NCI-H82 (cell line): Measurements from ENCODE around the gene PIGQ.
A peak's percentile ranks its signal among the peaks of the same experiment; 100 is the strongest.

Source experiments
- DNase-seq: peaks from one replicate; lab custom pipeline; 2025; lab: John Stamatoyannopoulos, UW

Gene PIGQ

DNA sequence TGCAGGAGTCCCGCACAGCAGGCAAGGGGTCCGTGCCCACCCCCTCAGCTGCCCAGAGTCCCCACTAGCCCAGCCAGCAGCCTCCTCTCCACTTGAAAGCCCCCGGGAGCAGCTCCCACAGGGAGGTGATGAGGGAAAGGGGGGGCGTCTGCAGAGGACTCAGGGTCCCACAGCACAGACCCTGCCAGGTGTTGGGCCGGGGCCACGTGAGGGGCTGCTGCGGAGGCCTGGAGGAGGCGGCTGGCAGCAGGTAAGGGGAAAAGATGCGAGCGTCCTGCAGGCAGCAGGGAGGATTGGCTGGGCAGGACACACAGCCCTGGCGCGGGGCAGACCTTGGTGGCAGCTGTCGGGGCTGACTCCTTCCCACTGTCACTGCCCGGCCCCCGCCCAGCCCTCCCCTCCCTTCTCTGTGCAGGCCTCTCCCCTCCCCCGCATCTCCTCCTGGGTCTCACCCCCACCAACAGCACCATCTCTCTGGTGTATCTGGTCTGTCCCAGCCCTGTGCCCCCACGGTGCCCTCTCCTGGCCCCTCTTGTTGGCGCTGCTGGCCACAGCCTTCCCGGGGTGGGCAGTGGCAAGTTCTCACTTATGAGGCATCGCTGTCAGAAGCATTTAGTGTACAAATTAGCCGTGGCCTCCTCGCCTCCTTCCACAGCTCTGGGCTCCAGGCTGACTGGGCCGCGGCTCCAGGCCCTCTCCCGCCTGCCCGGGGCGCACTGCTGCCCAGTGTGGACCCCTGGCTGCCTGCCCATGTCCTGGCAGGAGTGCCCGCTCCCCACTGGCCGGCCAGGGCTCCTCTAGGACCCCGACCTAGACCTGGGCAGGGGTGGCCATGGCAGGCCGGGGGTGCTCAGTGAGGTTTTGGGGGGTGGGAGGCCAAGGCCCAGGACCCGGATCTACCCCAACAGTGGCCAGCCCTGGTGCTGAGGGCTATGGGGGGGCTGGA is 14.0 kb upstream of the PIGQ start:
- peak; percentile 55 for DNase-seq

DNA sequence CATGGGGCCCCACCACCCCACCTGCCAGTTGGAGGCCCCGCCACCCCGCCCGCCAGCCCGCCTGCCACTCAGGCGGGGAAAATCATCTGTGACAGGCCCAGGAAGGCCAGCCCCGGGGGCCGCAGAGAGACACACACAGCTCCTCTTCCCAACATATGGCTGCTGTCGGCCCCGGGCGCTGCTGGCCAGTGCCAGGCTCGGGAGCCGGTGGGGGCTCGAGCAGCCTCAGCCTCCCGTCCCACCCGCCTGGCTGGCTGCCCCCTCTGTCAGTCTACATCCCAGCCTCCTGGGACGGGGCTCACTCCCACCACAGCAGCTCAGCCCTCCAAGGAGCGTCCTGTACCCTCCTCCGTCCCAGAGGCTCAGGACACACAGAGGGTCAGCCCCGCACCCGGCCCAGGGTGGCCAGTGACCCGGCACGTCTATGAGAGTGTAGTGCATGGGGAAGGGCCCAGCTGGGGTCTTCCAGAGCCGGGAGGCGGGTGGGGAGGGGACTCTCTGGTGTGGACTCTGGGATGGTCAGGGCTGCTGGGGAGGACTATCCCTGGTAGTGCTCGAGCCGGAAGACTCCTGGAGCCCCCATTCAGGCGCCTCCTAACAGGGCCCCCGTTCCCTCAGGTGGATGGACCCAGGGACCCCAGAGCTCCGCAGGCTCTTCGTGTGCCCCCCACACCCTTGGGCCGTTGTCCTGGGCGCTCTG is 13.1 kb upstream of the PIGQ start:
- peak; percentile 35 for DNase-seq

DNA sequence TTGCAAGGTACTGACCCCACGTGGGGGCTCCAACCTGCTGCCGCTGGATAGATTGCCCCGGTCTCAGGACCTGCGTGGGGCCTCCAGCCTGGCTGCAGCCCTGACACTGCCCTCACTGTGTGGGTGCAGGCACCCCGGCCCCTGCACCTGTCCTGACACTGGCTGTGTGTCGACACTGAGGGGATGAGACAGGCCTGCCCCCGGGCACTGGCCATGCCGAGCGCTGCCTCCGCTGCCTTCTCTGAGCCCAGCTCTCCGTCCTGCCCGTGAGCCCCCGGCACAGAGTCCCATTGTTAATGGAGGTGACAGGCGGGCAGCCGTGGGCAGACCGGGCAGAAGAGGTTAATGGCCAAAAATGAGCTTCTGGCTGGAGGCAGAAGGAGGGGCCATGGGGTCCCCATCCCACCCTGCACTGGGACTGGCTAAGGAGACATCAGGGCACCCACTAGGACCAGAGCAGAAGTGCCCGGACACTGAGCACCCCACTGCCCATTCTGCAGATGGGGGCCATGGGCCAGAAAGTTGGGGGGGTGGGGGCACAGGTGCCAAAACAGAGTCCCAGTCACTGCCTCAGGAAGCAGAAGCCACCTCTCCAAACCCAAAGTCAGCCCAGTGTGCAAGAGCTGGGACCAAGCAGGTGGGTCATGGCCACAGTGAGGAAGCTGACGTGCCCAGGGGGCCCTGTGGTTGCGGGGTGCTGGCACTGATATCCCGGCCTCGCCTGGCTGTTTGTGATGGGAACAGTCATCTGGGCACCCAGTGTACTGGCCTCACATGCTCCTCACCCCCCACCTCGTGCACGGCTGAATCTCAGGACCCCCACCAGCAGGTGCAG is 12.1 kb upstream of the PIGQ start:
- no peak for DNase-seq

DNA sequence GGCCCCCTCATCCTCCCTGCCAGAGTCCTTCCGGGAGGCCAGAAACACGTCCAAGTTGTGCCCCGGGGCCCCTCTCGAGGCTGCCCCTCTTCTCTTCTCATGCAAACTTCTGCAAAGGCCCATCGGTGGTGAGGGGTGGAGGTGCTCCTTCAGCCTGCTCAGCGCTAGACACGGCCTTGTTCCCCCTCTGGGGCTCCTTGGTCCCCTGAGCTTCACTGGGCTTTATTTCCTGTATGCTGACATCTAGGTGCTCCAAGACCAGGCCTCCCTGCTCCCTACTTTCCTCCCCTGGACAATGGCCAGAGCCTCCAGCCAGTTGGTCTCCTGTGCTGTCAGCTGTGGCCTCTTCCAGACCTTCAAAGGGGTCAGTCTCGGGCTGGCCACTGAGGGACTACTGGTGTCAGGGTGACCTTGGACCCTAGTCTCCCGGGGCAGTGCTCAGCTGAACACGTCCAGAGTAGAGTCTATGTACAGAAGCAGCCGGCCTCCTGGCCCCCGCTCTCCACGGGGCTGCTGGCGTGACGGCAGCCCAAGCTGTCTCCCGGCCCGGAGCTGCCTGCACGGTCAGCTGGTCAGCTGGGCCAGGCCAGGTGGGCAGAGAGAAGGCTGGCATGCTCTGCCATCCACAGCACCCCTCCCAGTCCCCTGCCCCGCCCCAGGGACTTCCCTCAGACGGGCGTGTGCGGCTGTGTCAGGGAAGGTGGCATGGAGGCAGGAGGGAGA is 11.3 kb upstream of the PIGQ start:
- DNase-seq, result no peak

- no peak for DNase-seq
Measured at GRCh38 chr16:559021-559380, 10.8 kb upstream of the PIGQ start.

DNA sequence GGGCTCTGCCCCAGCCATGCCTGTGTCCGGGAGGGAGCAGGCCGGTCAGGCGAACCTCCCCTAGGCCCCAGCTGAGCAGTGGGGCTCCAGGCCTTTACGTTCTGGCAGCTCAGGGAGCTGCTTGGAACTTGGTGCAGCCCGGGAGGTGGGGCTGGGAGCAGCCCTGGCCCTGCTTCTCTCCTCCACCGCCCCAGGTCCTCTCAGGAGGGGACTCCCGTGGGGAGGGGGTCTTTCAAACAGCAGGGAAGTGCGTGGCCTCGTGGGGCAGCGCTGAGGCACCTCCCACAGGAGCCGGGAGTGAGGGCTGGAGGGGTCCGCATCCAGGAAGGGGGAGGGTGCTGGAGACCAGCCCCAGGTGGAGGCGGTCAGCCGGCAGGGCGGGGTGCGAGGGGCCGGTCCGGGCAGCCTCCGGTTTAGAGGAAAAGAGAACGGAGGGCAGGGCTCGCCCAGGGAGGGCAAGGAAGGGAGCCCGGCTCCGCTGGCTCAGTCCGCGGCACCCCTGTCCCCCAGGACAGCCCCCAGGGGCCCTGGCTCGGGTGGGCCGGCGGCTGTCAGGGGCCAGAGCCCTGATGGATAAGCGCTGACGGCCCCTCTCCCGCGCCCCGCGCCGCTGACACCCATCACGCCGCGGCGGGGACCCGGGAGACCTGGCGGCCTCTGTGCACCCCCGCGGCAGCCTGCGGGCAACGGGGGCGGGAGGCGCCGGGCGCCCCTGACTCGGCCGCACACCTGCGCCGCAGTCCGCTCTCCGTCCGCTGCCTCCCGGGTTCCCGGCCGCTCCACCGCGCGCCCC is 10.2 kb upstream of the PIGQ start:
- DNase-seq, result no peak

DNA sequence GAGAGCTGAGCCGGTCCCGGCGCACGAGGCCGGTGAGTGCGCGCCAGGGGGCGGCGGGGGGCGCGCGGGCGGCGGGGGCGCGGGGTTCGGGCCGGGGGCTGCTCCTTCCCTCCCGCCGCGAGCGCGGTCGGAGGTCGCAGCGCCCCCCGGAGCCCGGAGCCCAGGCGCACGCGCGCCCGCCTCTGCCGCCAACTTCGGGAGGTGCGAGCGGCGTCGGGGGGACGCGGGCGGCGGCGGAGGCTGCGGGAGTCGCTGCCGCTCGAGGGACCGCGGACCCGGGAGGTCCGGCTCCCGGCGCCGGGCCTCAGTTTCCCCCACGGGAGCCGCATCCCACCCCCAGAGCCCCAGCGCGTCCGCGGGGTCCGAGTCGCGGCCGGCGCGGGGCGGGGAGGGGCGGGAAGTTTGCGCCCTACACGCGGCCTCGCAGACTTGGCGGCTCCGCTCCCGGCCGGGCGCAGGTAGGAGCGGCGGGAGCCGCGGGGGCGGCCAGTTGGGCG is 9.5 kb upstream of the PIGQ start, which contains the start of gene PRR35:
PRR35 (plus strand) TSS at position 191 of the 497 bp plus-strand sequence. CDS start 2,901 bp downstream, outside the sequence.
- no peak for DNase-seq

GRCh38 chr16:560701-561412 is 8.9 kb upstream of the PIGQ start:
- no peak for DNase-seq

- no peak for DNase-seq
Measured at GRCh38 chr16:561413-561794, 8.4 kb upstream of the PIGQ start.

GRCh38 chr16:561957-562938 is 7.5 kb upstream of the PIGQ start:
- DNase-seq, result peak; percentile 28

DNA sequence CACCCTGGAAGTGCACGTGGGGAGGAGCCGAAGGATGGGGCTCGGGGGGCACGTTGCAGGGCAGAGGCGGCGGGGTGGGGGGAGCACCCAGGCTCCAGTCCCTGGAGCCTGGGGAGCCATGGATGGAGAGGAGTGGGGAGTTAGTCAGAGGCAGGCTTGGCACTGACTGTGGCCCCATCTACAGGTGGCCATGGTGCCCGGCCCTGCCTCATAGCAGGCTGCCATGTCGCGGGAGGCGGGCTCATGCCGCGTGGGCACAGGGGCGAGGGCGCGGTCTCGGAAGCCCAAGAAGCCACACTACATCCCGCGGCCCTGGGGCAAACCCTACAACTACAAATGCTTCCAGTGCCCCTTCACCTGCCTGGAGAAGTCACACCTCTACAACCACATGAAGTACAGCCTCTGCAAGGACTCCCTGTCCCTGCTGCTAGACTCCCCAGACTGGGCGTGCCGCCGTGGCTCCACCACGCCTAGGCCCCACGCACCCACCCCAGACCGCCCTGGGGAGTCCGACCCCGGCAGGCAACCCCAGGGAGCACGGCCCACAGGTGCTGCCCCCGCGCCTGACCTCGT is 6.6 kb upstream of the PIGQ start:
- no peak for DNase-seq

DNA sequence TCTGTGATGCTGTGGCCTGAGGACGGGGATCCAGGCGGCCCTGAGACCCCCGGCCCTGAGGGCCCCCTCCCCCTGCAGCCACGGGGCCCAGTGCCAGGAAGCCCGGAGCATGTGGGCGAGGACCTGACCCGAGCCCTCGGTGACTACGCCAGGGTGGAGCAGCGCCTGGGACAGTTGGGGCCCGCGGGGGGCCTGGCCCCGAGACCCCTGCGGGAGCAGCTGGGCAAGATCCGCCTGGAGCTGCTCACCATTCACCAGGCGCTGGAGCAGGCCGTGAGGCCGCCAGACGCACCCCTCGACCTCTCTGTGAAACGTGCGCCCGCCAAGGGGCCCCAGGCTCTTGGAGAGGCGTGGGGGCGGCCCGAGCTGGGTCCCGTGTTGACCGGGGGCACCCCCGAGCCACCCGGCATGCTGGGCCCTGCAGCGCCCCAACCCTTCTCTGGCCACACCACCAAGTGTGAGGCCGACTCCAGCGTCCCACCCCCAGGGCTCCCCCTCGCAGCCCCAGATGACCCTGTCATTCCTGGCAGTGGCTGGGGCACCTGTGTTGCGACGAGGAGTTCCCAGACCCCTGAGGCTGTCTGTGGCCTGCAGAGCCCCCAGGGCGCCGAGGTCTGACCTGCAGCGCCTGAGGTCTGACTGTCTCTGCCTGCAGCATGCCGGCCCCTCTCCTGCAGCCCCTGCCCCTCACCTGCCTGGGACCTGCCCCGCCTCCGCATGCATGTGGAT is 4.9 kb upstream of the PIGQ start:
- no peak for DNase-seq

DNA sequence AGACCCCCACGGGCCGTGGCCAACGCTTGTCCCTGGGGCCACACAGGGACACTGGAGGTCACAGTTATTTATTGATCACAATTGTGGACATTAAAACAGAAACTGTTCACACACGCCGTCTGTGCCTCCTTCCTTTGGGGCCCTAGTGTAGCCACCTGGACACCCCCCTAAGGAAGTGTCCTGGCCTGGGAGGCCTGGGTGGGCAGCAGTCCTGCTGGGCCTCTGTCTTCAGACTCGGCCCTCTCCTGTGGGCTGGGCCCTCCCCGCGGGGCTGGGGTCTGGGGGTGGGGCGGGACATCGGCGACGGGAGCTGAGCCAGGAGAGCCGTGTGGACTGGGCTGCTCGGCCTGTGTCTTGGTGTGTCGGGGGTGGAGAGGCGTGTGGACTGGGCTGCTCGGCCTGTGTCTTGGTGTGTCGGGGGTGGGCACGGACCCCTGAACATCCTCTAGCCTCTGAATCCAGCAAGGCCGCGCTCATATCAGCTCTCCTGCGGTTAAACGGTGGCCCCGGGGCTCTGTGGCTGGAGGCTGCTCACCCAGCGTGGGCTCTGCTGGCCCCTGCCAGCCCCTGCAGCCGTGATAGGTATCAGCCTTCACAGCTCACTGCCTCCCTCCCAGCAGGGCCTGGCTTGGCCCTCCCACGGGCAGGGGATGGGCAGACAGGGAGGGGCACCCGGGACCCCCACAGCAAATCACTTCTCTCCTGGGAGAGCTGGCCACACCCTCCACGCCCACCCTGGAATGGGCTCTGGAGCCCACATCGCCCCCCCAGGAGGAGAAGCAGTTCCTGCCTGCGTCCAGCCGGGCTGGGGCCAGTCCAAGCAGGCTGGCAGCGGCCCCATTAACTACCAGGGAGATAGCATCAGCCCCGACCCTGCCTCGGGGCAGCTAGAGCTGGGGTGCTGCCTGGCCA is 4.1 kb upstream of the PIGQ start:
- DNase-seq, result no peak

- peak; percentile 69 for DNase-seq
Measured at GRCh38 chr16:566475-567372, 3.0 kb upstream of the PIGQ start, which contains the start of gene NHLRC4. TSS of gene NHLRC4 (plus strand) at chr16:567005. CDS start at chr16:568048, 1,043 bp downstream.
